GM23248 (cell line): ENCODE results near the gene PABPN1L.

Source experiments
- EZH2 ChIP-seq: fragments of 200-600 bp; sonication (generic); IDR thresholded peaks from 2 replicates; pipeline ENCODE4 v1.6.1; 2018; ENCODE audit warnings: antibody characterized with exemption, mild to moderate bottlenecking; ENCODE audit not compliant: insufficient read depth, poor library complexity, severe bottlenecking
- EZH2phosphoT487 ChIP-seq: fragments of 200-600 bp; sonication (generic); IDR thresholded peaks from 2 replicates; pipeline ENCODE4 v1.6.1; 2018; ENCODE audit warnings: antibody characterized with exemption, moderate library complexity, mild to moderate bottlenecking, low read depth; ENCODE audit not compliant: insufficient read depth

- TF ChIP-seq EZH2 (no peak), EZH2phosphoT487 (no peak)
Measured at GRCh38 chr16:88815227-88815626, 51.2 kb downstream of the PABPN1L start.
